ENCODE measurements around the gene FMO4. TPM values are rescaled to one million over a fixed set of nuclear protein-coding genes. Genes with fewer than 3 reads are reported as not detected.
"Not testable (repeated sequence)": the region's sequence is repeated elsewhere in the genome, so short reads cannot be mapped to it uniquely, and the experiment has no call there.

Gene FMO4
- total and polyA plus RNA-seq, 2 experiments from 2014 or later: 3.1 to 3.4 TPM

- TF ChIP-seq CREB1 (CRISPR knock-in tag; IDR thresholded peaks at IDR 0.05; ENCODE audit: low read depth) (no peak), ZNF462 (CRISPR knock-in tag; IDR thresholded peaks at IDR 0.05) (no peak), STAT1 (IDR thresholded peaks at IDR 0.05; ENCODE audit: unreplicated experiment) (no peak), POLR2AphosphoS5 (IDR thresholded peaks at IDR 0.05; ENCODE audit: low read depth) (no peak), JUNB (IDR thresholded peaks at IDR 0.05; ENCODE audit: unreplicated experiment) (no peak)
- H3K9me3 Mint-ChIP-seq: no peaks in the 10 kb centered on the region
- Histone ChIP-seq H3K4me1 (ENCODE audit: insufficient read depth) (no peaks in the 10 kb centered on the region), H2AFZ (no peak overlapping the region), H3K36me3 (ENCODE audit: insufficient read depth) (no peaks in the 10 kb centered on the region), H3K79me2 (replicated peaks; ENCODE audit: insufficient read depth) (no peaks in the 10 kb centered on the region), H4K20me1 (replicated peaks; ENCODE audit: insufficient read depth) (no peaks in the 10 kb centered on the region), H3K27me3 (ENCODE audit: insufficient read depth) (no peaks in the 10 kb centered on the region), H3K27ac (ENCODE audit: low read depth) (no peak overlapping the region), H3F3A (replicated peaks; ENCODE audit: low read depth) (no peaks in the 10 kb centered on the region), H3K4me2 (no peak overlapping the region), H3K9me2 (ENCODE audit: insufficient read depth) (0 out of 2 replicates have a peak, but pooled peaks cover 3% of the 10 kb centered on the region), H3K4me3 (no peak overlapping the region)
- H3K27me3 Mint-ChIP-seq (ENCODE audit: insufficient read depth, low read depth, poor library complexity): peaks cover 2% of the 10 kb centered on the region
- H3K27ac Mint-ChIP-seq: no peak overlapping the region
- no peak overlapping the region for H3K4me3 Mint-ChIP-seq
- no peak for DNase-seq (ENCODE audit: low spot score)
- no peak for ATAC-seq
- H3K4me1 Mint-ChIP-seq: peaks cover 10% of the 10 kb centered on the region; the same call in 2 of the 3 replicates
- no peaks in the 10 kb centered on the region for H3K36me3 Mint-ChIP-seq (ENCODE audit: low read depth)
These were observed 43.2 kb downstream of the FMO4 start for GRCh38 chr1:171357179-171357578.

GRCh38 chr1:171359355-171359648, 45.3 kb downstream of the FMO4 start:
- H3K36me3 Mint-ChIP-seq (ENCODE audit: low read depth); ATAC-seq; H3K27ac ChIP-seq (ENCODE audit: low read depth); H3K36me3 ChIP-seq (ENCODE audit: insufficient read depth); H3K9me2 ChIP-seq (ENCODE audit: insufficient read depth); H3K9me3 Mint-ChIP-seq; H3K27me3 ChIP-seq (ENCODE audit: insufficient read depth); H2AFZ ChIP-seq; H3K4me2 ChIP-seq; H3K79me2 ChIP-seq (replicated peaks; ENCODE audit: insufficient read depth); DNase-seq (ENCODE audit: low spot score); H3F3A ChIP-seq (replicated peaks; ENCODE audit: low read depth); H3K4me1 Mint-ChIP-seq; H3K27me3 Mint-ChIP-seq (ENCODE audit: insufficient read depth, low read depth, poor library complexity); H3K27ac Mint-ChIP-seq; H4K20me1 ChIP-seq (replicated peaks; ENCODE audit: insufficient read depth); H3K4me1 ChIP-seq (ENCODE audit: insufficient read depth); H3K4me3 ChIP-seq; H3K4me3 Mint-ChIP-seq: not testable (repeated sequence)

All from GM23338 (cell line).